ENCODE results near the gene MVB12B.

DNA sequence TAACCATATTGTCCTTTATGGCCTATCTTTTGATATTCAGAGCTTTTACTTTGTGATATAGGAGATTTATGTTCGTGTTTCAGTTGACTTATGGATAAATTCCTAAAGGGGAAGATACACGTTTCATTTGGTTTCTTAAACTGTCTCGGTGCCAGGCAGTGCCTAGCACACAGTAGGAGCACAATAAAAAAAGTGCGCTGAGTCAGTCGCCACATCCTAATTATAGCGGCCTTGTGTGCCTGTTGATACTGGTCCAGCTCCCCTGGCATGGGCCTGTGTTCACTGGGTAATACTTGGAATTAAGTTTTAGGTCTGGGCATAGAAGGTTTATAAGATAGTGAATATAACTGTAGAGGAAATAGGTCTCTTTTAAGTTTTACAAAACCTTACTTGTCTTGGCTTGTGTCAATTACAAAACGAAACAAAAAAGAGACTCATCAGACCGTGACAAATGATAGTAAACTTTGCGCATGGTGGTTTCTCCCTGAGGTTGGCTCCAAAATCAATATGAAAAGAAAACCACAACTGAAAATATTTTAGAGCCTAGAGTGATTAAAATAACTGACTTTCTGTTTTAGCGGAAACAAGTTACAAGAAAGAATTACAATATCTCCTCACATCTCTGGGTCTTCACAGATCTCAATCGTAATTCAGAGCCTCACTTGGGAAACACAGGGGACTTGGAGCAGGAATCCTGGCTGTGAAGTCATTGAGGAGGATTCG is 84.8 kb downstream of the MVB12B start:
- TF ChIP-seq, protein P1, sequence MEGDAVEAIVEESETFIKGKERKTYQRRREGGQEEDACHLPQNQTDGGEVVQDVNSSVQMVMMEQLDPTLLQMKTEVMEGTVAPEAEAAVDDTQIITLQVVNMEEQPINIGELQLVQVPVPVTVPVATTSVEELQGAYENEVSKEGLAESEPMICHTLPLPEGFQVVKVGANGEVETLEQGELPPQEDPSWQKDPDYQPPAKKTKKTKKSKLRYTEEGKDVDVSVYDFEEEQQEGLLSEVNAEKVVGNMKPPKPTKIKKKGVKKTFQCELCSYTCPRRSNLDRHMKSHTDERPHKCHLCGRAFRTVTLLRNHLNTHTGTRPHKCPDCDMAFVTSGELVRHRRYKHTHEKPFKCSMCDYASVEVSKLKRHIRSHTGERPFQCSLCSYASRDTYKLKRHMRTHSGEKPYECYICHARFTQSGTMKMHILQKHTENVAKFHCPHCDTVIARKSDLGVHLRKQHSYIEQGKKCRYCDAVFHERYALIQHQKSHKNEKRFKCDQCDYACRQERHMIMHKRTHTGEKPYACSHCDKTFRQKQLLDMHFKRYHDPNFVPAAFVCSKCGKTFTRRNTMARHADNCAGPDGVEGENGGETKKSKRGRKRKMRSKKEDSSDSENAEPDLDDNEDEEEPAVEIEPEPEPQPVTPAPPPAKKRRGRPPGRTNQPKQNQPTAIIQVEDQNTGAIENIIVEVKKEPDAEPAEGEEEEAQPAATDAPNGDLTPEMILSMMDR (IDR thresholded peaks at IDR 0.05): no peak
- TF ChIP-seq EP300 (IDR thresholded peaks at IDR 0.05): no peak
